ENCODE measurements around the gene POU2F3. TPM values are rescaled to one million over a fixed set of nuclear protein-coding genes. Genes with fewer than 3 reads are reported as not detected.

Gene POU2F3
- total RNA-seq, 1 donor from 2014 or later, result not detected

- Histone ChIP-seq H3K27me3 (peaks cover 15% of the 10 kb centered on the region), H3K36me3 (no peaks in the 10 kb centered on the region), H3K4me1 (peaks cover 31% of the 10 kb centered on the region), H3K27ac (no peak overlapping the region), H4K20me1 (ENCODE audit: low read depth) (no peaks in the 10 kb centered on the region), H3F3A (ENCODE audit: low read depth) (peaks cover 17% of the 10 kb centered on the region), H3K4me2 (no peak overlapping the region), H3K79me2 (ENCODE audit: low read depth) (no peaks in the 10 kb centered on the region), H2AFZ (replicated peaks) (no peak overlapping the region), H3K9ac (no peak overlapping the region), H3K9me3 (ENCODE audit: low read depth) (no peaks in the 10 kb centered on the region), H3K4me3 (no peak overlapping the region)
- H3K9me3 Mint-ChIP-seq, result no peaks in the 10 kb centered on the region
- DNase-seq (ENCODE audit: low spot score), result no peak
- peaks cover 25% of the 10 kb centered on the region for H3K4me1 Mint-ChIP-seq
- TF ChIP-seq EZH2phosphoT487 (IDR thresholded peaks at IDR 0.05) (no peak), EZH2 (IDR thresholded peaks at IDR 0.05) (no peak), CTCF (IDR thresholded peaks at IDR 0.05) (no peak)
- H3K27me3 Mint-ChIP-seq (ENCODE audit: insufficient read depth, low read depth), result peaks cover 14% of the 10 kb centered on the region
- H3K27ac Mint-ChIP-seq, result no peak overlapping the region
- H3K4me3 Mint-ChIP-seq, result no peak overlapping the region
- H3K36me3 Mint-ChIP-seq, result no peaks in the 10 kb centered on the region
Observed at GRCh38 chr11:120257346-120257745, 17.4 kb downstream of the POU2F3 start.

- peaks cover 31% of the 10 kb centered on the region for H3K4me1 ChIP-seq
- no peak overlapping the region for H2AFZ ChIP-seq (replicated peaks)
- no peaks in the 10 kb centered on the region for H3K9me3 ChIP-seq (ENCODE audit: low read depth)
- no peaks in the 10 kb centered on the region for H3K36me3 Mint-ChIP-seq
- peaks cover 25% of the 10 kb centered on the region for H3K4me1 Mint-ChIP-seq
- H3K27me3 Mint-ChIP-seq (ENCODE audit: insufficient read depth, low read depth), result peaks cover 13% of the 10 kb centered on the region
- no peak for DNase-seq (ENCODE audit: low spot score)
- H3K4me3 ChIP-seq, result no peak overlapping the region
- H3K27me3 ChIP-seq, result peaks cover 15% of the 10 kb centered on the region
- no peak for TF ChIP-seq EZH2phosphoT487 (IDR thresholded peaks at IDR 0.05)
- TF ChIP-seq CTCF (IDR thresholded peaks at IDR 0.05), result no peak
- no peak for TF ChIP-seq EZH2 (IDR thresholded peaks at IDR 0.05)
- no peak overlapping the region for H3K9ac ChIP-seq
- no peaks in the 10 kb centered on the region for H3K36me3 ChIP-seq
- no peak overlapping the region for H3K27ac ChIP-seq
- no peak overlapping the region for H3K4me3 Mint-ChIP-seq
- H4K20me1 ChIP-seq (ENCODE audit: low read depth), result no peaks in the 10 kb centered on the region
- peaks cover 17% of the 10 kb centered on the region for H3F3A ChIP-seq (ENCODE audit: low read depth)
- no peaks in the 10 kb centered on the region for H3K79me2 ChIP-seq (ENCODE audit: low read depth)
- H3K4me2 ChIP-seq, result no peak overlapping the region
- H3K9me3 Mint-ChIP-seq, result no peaks in the 10 kb centered on the region
- H3K27ac Mint-ChIP-seq, result no peak overlapping the region
Observed at GRCh38 chr11:120258661-120259060, 18.7 kb downstream of the POU2F3 start.

- Histone ChIP-seq H3K27me3 (peaks cover 15% of the 10 kb centered on the region), H3K27ac (no peak overlapping the region), H3K4me2 (no peak overlapping the region), H4K20me1 (ENCODE audit: low read depth) (no peaks in the 10 kb centered on the region), H3K4me3 (no peak overlapping the region), H3K4me1 (peaks cover 29% of the 10 kb centered on the region), H3K79me2 (ENCODE audit: low read depth) (no peaks in the 10 kb centered on the region), H3F3A (ENCODE audit: low read depth) (peaks cover 17% of the 10 kb centered on the region), H3K36me3 (no peaks in the 10 kb centered on the region), H2AFZ (replicated peaks) (no peak overlapping the region), H3K9ac (no peak overlapping the region), H3K9me3 (ENCODE audit: low read depth) (no peaks in the 10 kb centered on the region)
- DNase-seq (ENCODE audit: low spot score), result no peak
- H3K4me1 Mint-ChIP-seq, result peaks cover 22% of the 10 kb centered on the region
- no peak for TF ChIP-seq EZH2 (IDR thresholded peaks at IDR 0.05)
- no peak for TF ChIP-seq EZH2phosphoT487 (IDR thresholded peaks at IDR 0.05)
- no peak for TF ChIP-seq CTCF (IDR thresholded peaks at IDR 0.05)
- no peaks in the 10 kb centered on the region for H3K36me3 Mint-ChIP-seq
- H3K27ac Mint-ChIP-seq, result no peak overlapping the region
- no peak overlapping the region for H3K4me3 Mint-ChIP-seq
- peaks cover 13% of the 10 kb centered on the region for H3K27me3 Mint-ChIP-seq (ENCODE audit: insufficient read depth, low read depth)
- H3K9me3 Mint-ChIP-seq, result no peaks in the 10 kb centered on the region
Observed at GRCh38 chr11:120259241-120259640, 19.3 kb downstream of the POU2F3 start.
